Ascending aorta (tissue), 2 donors: ENCODE results near the gene AFG3L2. TPM values are rescaled to one million over a fixed set of nuclear protein-coding genes. Genes with fewer than 3 reads are reported as not detected.
"Not testable (repeated sequence)": the region's sequence is repeated elsewhere in the genome, so short reads cannot be mapped to it uniquely, and the experiment has no call there.

ENCODE experiments used
- DNase-seq, 2 donors: peaks; one replicate each; pipeline ENCODE4 v3.0.0-alpha.2; 2019; ENCODE audit warnings: low spot score in 2 of 2
- H3K27ac ChIP-seq, 2 donors: fragments of 200-600 bp; sonication (generic); one replicate each; pipeline ENCODE4 v1.5.1; 2016 to 2017; ENCODE audit warnings: mild to moderate bottlenecking in 1 of 2
- H3K27me3 ChIP-seq: fragments of 200-600 bp; sonication (generic); one replicate; pipeline ENCODE4 v1.5.1; 2017
- H3K36me3 ChIP-seq, 2 donors: fragments of 200-600 bp; sonication (generic); one replicate each; pipeline ENCODE4 v1.5.1; 2016
- H3K4me1 ChIP-seq, 2 donors: fragments of 200-600 bp; sonication (generic); one replicate each; pipeline ENCODE4 v1.5.1; 2016 to 2017; ENCODE audit warnings: mild to moderate bottlenecking in 1 of 2
- H3K4me3 ChIP-seq, 2 donors: fragments of 200-600 bp; sonication (generic); one replicate each; pipeline ENCODE4 v1.5.1; 2016 to 2017; ENCODE audit warnings: mild to moderate bottlenecking in 1 of 2
- H3K9me3 ChIP-seq, 2 donors: fragments of 200-600 bp; sonication (generic); one replicate each; pipeline ENCODE4 v1.5.1; 2016
- CTCF ChIP-seq, 3 experiments: fragments of 200-600 bp in 2 of 3; fragments of 450-650 bp in 1 of 3; sonication (generic) in 2 of 3; IDR thresholded peaks; one replicate each; pipeline ENCODE4 v1.5.1; 2016 to 2019; ENCODE audit warnings: antibody characterized with exemption in 3 of 3, mild to moderate bottlenecking in 1 of 3, moderate library complexity in 1 of 3
- intact Hi-C: fragments of 100-400 bp; cut with DNase I; formaldehyde crosslinking; loops from one replicate; pipeline ENCODE4 v1.15.1; 2023
- total RNA-seq: library from RNA; depleted of rRNA; stranded (reverse); fragments of >200 nt; gene quantifications from one replicate; pipeline ENCODE4 v1.1.0, GENCODE V29; 2016

Gene AFG3L2
- total RNA-seq, 1 donor from 2014 or later = 31.5 TPM

GRCh38 chr18:12421732-12422131 lies 44.7 kb upstream of the AFG3L2 start:
- peaks cover 3 to 4% of the 10 kb centered on the region in 2 donors for H3K4me1 ChIP-seq
- intact Hi-C loops = no loop called here
- H3K27ac ChIP-seq = no peak overlapping the region

GRCh38 chr18:12420821-12421421 lies 43.9 kb upstream of the AFG3L2 start:
- intact Hi-C loops = no loop called here
- Histone ChIP-seq H3K4me3 (peak overlapping the region; percentile 57 to 87), H3K27ac (no peak overlapping the region), H3K4me1 (peaks cover 4 to 6% of the 10 kb centered on the region in 2 donors), H3K36me3 (no peaks in the 10 kb centered on the region), H3K27me3 (no peaks in the 10 kb centered on the region), H3K9me3 (no peaks in the 10 kb centered on the region)
- no peak for DNase-seq
- TF ChIP-seq CTCF (IDR thresholded peaks at IDR 0.05) = no peak

More at GRCh38 chr18:12421732-12422131, 44.7 kb upstream of the AFG3L2 start:
- no peaks in the 10 kb centered on the region for H3K9me3 ChIP-seq
- H3K27me3 ChIP-seq = no peaks in the 10 kb centered on the region
- no peak for DNase-seq
- H3K4me3 ChIP-seq = no peak overlapping the region
- no peaks in the 10 kb centered on the region for H3K36me3 ChIP-seq
- TF ChIP-seq CTCF (IDR thresholded peaks at IDR 0.05) = no peak

- Histone ChIP-seq H3K36me3 (no peaks in the 10 kb centered on the region), H3K4me1 (peaks cover 7 to 18% of the 10 kb centered on the region in 2 donors), H3K27me3 (no peaks in the 10 kb centered on the region), H3K27ac (no peak overlapping the region), H3K9me3 (no peaks in the 10 kb centered on the region), H3K4me3 (no peak overlapping the region)
- DNase-seq = no peak
- no peak for TF ChIP-seq CTCF (IDR thresholded peaks at IDR 0.05)
- intact Hi-C loops = no loop called here
Observed at GRCh38 chr18:12417687-12418086, 40.7 kb upstream of the AFG3L2 start.

- Histone ChIP-seq H3K27ac (peak overlapping the region; percentile 68 to 87), H3K9me3 (no peaks in the 10 kb centered on the region), H3K27me3 (no peaks in the 10 kb centered on the region), H3K4me1 (peaks cover 7 to 18% of the 10 kb centered on the region in 2 donors), H3K36me3 (no peaks in the 10 kb centered on the region), H3K4me3 (no peak overlapping the region)
- intact Hi-C loops = no loop called here
- no peak for DNase-seq
- TF ChIP-seq CTCF (IDR thresholded peaks at IDR 0.05) = no peak
Observed at GRCh38 chr18:12416098-12416729, 39.2 kb upstream of the AFG3L2 start.

- intact Hi-C loops = no loop called here
- H3K9me3 ChIP-seq = no peaks in the 10 kb centered on the region
- H3K4me1 ChIP-seq = peaks cover 3 to 27% of the 10 kb centered on the region in 2 donors
- DNase-seq = no peak
- TF ChIP-seq CTCF (IDR thresholded peaks at IDR 0.05) = no peak
- H3K4me3 ChIP-seq = no peak overlapping the region
- no peaks in the 10 kb centered on the region for H3K36me3 ChIP-seq
- H3K27me3 ChIP-seq = no peaks in the 10 kb centered on the region
- no peak overlapping the region for H3K27ac ChIP-seq
Observed at GRCh38 chr18:12411456-12411855, 34.4 kb upstream of the AFG3L2 start.

GRCh38 chr18:12410747-12411146 lies 33.7 kb upstream of the AFG3L2 start:
- H3K27me3 ChIP-seq, H3K36me3 ChIP-seq, DNase-seq, H3K9me3 ChIP-seq, H3K27ac ChIP-seq, H3K4me3 ChIP-seq, intact Hi-C loops: not testable (repeated sequence)
- H3K4me1 ChIP-seq = peaks cover 3 to 22% of the 10 kb centered on the region in 2 donors
